Left renal pelvis (tissue), 4 donors: Measurements from ENCODE around the gene ZSWIM5. TPM values are rescaled to one million over a fixed set of nuclear protein-coding genes. Genes with fewer than 3 reads are reported as not detected.

Experiments used
- polyA plus RNA-seq, 4 donors: library from polyadenylated mRNA; unstranded; fragments of 120-200 nt; gene quantifications; one replicate each; pipeline ENCODE4 v1.2.1, GENCODE V29; 2013; ENCODE audit not compliant: insufficient read length in 4 of 4

The ZSWIM5 gene
- polyA plus RNA-seq, 4 donors, result 4.1 to 7.9 (median 6.8) TPM

Other genes starting within 250 kb of the ZSWIM5 start
- 10 to 100 TPM; 31.6 to 37.0 (median 33.0) TPM for gene EIF2B3, start 220.0 kb downstream of the ZSWIM5 start, polyA plus RNA-seq
- 10 to 100 TPM; 29.1 to 35.7 (median 33.2) TPM for gene HECTD3, start 195.3 kb downstream of the ZSWIM5 start, polyA plus RNA-seq
- gene UROD, start 194.4 kb downstream of the ZSWIM5 start, polyA plus RNA-seq, result 100 to 1,000 TPM; 101 to 117 (median 104) TPM
- gene HPDL, start 120.3 kb upstream of the ZSWIM5 start, polyA plus RNA-seq, result 1 to 10 TPM; 1.7 to 3.8 (median 3.1) TPM
- gene TOE1, start 133.6 kb upstream of the ZSWIM5 start, polyA plus RNA-seq, result 10 to 100 TPM; 10.7 to 15.8 (median 14.0) TPM
- gene MUTYH, start 133.8 kb upstream of the ZSWIM5 start, polyA plus RNA-seq, result 10 to 100 TPM; 18.5 to 40.8 (median 27.3) TPM